Erythroblast (primary cell): Measurements from ENCODE around the gene AUTS2.

Experiments
- GATA1 ChIP-seq: IDR thresholded peaks from 2 replicates; pipeline ENCODE4 v1.6.1; 2011; ENCODE audit warnings: low read depth, mild to moderate bottlenecking, control low read depth, low read length, moderate library complexity
- POLR2A ChIP-seq: IDR thresholded peaks from 2 replicates; pipeline ENCODE4 v1.6.1; 2011; ENCODE audit warnings: mild to moderate bottlenecking, low read length

DNA sequence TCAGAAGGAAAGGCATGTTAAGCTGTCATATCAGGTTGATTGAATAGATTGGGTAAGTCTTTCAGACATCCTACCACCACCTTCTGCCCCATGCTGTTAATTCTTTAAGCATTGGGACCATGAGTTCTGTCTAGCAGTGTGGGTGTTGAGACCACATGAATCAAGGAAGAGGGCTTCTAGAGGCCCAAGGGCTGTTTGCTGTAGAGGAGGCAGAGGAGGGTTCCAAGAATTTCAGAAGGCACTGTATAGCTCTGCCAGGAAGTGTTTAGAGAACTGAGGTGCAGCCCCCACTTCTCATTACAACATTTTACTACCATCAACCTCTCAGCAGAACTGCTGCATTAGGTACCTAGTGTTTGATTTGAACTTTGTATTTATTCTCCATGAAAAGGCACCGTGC, 720.2 kb downstream of the AUTS2 start:
- no peak for TF ChIP-seq POLR2A
- no peak for TF ChIP-seq GATA1
